Measurements from ENCODE around the gene NPAS2.

NPAS2 gene, protein sequence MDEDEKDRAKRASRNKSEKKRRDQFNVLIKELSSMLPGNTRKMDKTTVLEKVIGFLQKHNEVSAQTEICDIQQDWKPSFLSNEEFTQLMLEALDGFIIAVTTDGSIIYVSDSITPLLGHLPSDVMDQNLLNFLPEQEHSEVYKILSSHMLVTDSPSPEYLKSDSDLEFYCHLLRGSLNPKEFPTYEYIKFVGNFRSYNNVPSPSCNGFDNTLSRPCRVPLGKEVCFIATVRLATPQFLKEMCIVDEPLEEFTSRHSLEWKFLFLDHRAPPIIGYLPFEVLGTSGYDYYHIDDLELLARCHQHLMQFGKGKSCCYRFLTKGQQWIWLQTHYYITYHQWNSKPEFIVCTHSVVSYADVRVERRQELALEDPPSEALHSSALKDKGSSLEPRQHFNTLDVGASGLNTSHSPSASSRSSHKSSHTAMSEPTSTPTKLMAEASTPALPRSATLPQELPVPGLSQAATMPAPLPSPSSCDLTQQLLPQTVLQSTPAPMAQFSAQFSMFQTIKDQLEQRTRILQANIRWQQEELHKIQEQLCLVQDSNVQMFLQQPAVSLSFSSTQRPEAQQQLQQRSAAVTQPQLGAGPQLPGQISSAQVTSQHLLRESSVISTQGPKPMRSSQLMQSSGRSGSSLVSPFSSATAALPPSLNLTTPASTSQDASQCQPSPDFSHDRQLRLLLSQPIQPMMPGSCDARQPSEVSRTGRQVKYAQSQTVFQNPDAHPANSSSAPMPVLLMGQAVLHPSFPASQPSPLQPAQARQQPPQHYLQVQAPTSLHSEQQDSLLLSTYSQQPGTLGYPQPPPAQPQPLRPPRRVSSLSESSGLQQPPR

DNA sequence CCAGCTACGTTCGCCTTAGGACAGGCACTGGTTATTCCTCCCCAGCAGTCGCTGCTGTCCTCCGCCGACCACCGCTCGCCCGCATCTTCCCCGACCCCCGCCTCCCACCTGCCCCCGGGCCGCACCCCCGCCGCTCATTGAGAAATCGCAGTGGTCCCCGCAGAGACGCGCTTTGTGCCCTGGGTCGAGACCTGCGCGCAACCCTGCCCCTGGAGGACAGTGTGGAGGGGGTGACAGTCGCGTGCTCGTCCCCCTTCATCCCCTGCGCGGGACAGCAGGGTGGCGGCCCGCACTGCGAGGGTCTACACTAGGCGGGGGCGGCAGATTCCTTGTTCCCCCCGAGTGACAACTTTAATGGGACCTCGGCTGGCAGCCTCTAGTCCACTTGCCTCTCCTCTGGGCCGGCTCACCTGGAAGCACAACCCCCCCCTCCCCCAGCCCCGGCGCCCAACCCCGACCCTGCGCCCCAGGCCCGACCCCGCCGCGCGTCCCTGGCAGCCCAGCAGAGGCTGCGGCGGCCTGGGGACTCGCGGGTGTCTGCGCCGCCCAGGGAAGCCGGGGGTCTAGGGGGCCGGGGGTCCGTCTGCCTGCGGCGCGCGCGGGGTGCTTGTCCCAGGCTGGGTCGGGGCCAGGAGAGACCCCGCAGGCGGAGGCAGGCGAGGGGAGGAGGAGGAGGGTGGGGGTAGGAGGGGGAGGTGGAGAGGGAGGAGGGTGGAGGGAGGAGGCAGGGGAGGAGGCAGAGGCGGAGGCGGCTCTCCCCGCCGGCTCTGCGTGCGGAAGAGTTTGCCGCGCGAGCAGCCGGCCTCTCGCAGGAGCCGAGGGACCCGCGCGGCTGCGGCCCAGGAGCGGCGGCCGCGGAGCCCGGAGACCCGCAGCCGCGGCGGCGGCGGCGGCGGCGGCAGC lies at the start of gene NPAS2:
TSS of gene NPAS2 (plus strand) at position 770 of the 903 bp plus-strand sequence. CDS start 84,616 bp downstream, outside the sequence.
- no peak for DNase-seq (ENCODE audit: low read depth in 2 of 2)

DNA sequence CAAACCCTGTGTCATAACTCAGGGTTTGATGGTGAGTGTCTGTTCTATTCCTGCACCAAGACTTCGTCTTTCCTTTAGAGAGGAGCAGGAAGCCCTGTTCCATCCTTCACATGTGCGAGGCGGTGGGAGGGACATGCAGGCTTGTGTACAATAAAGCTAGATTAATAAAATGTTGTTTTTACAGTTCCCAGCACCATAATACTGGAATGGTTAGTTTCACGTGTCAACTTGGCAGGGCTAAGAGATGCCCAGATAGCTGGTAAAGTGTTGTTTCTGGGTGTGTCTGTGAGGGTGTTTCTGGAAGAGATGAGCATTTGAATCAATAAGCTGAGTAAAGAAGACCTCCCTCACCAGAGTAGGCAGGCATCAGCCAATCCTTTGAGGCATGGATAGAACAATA lies 48.8 kb upstream of the NPAS2 start:
- no peak for DNase-seq (ENCODE audit: low read depth in 2 of 2)

DNA sequence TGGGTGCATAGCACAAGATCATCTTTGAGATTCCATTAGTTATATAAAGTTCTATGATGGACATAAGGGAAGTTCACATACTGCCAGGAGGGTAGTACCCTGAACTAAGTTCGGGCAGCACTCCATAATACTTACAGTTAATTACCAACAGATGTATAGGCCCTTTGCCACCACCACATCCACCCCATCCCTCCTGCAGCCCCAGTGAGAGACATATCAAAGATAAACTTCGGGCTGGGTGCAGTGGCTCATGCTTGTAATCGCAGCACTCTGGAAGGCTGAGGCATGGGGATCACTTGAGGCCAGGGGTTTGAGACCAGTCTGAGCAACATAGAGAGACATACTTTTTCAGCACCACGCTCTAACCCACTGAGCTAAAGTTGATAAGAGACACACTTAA lies 46.4 kb upstream of the NPAS2 start:
- no peak for DNase-seq (ENCODE audit: low read depth in 2 of 2)

DNA sequence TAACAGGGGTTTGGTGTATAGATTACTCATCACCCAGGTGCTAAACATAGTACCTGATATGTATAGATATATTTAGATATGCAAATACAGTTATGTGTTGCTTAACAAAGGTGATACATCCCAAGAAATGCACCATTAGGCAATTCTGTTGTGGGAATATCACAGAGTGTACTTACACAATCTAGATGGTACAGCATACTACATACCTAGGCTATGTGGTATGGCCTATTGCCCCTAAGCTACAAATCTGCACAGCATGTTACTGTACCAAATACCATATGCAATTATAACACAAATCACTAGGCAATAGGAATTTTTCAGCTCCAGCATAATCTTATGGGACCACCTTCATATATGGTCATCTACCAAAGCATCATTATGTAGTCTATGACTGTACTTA lies 43.5 kb upstream of the NPAS2 start:
- no peak for DNase-seq (ENCODE audit: low read depth in 2 of 2)

DNA sequence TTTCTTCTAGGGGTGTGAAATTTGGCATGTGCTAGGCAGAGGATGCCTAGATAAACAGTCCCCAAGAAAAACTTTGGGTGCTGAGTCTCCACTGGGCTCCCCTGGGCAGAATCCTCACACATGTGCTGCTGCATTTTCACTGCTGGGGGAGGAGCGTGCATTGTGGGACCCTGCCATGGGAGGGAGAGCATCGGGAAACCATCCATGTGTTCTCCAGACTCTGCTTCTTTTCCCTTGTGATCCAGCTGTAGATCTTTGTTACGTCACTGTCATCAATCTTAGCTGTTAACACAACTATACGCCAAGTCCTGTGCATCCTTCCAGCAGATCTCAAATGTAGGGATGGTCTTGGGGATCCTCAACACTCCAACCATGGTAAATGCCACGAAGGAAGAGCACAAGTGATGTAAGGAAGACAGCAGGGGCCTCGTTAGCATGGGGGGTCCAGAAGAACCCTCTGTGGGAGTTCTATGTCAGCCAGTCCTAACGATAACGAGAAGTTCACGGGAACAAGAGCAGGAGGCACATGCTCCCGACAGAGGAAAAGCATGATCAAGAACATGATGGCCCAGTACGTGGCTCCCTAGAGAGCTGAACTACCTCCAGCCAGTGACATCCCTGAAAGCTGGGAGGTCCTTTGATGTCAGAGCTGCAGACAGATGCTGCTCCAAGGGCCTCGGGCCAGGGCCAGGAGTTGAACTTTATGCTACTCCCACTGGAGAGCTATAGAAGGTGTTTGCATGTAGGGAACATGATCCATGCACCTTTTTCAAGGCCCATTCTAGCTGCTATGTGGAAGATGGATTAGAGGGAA lies 41.1 kb upstream of the NPAS2 start:
- DNase-seq (ENCODE audit: low read depth in 2 of 2), result no peak

DNA sequence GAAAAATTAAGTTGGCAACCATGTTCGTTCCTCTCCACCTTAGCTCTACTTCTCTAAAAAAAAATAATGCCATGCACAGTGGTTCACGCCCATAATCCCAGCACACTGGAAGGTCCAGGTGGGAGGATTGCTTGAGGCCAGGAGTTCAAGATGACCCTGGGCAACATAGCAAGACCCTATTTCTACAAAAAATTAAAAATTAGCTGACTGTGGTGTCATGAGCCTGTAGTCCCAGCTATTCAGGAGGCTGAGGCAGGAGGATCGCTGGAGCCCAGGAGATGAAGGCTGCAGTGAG lies 40.1 kb upstream of the NPAS2 start:
- no peak for DNase-seq (ENCODE audit: low read depth in 2 of 2)

DNA sequence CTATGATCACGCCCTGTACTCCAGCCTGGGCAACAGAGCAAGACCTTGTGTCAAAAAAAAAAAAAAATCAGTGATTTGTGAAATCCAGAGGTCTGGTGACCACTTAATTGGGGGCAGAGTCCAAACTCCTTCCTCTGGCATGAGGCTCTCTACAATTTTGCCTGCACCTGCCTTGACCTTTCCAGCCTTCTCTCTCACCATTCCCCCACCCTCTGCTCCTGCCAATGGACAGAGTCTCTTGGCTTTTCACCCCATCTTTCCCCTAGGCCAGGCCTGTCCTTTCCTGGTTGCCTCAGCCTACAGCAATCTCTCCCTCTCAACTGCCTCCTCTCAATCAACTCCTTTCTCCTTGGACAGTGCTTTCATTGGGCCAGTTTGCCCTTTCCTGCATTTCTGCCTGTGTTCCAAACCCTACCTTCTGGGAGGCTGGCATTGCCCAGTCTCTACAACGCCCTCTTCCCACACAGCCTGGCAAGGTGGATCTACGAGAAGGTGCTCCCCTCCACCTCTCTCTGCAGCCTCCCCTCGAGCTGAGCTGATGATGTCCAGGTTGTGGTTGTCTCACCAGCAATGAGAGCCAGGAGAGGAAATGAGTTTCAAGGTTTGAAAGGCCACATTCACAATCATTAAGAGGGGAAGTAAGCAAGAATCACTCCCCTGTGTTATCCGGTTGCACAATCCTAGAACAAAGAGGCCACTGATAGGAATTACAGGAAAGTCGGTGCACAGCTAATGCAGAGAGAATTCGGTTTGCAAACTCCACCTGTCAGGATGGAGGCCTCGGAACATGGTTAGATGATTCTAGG lies 39.5 kb upstream of the NPAS2 start:
- DNase-seq (ENCODE audit: low read depth in 2 of 2), result no peak

DNA sequence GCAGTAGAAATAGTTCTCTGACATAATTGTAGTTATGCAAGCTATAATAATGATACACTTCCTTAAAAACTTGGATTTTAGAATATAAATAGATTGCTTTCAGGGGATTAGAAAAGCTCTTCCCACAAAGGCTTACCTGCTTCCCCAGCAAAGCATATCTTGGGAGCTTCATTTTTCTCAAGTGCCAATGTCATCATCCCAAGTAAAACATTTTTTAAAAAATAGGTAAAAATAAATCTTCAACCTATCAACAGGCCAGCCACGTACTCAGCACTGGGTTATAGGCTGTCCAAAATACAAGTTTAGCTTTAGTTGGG lies 39.0 kb upstream of the NPAS2 start:
- no peak for DNase-seq (ENCODE audit: low read depth in 2 of 2)

DNA sequence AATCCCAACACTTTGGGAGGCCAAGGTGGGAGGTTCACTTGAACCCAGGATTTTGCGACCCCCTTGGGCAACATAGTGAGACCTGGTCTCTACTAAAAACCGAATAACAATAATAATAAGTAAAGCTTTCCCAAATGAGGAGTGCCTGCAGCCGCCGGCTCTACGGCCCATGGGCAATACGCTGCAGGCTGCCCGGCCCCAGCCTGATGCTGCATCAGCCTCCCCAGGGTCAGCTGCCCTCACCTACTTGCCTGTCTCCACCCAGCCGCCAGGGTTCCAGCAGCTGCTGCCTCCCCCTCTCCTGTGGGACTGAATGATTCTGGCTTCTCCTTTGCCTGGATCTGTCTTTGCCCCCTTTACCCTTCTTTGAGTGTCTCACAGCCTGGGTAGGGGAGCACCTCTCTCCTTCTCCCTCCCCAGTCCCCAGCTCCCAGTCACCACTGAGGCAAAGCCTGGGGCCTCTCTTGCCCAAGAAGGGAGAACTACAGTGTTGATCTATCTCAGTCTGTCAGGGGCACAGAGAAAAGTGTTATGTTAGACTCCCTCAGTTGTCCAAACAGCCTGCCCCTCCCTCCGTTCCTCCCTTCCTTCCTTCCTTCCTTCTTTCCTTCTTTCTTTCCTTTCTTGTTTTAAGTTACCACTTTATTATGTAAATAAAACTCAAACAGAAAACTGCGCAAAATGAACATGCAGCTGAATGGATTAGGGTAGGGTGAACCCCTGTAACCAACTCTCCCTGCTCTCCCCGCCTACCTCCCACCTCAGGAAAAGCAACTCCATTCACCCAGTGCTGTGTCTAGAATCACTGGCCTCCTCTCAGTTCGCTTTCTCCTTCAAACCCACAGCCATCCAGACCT lies 38.2 kb upstream of the NPAS2 start:
- no peak for DNase-seq (ENCODE audit: low read depth in 2 of 2)

DNA sequence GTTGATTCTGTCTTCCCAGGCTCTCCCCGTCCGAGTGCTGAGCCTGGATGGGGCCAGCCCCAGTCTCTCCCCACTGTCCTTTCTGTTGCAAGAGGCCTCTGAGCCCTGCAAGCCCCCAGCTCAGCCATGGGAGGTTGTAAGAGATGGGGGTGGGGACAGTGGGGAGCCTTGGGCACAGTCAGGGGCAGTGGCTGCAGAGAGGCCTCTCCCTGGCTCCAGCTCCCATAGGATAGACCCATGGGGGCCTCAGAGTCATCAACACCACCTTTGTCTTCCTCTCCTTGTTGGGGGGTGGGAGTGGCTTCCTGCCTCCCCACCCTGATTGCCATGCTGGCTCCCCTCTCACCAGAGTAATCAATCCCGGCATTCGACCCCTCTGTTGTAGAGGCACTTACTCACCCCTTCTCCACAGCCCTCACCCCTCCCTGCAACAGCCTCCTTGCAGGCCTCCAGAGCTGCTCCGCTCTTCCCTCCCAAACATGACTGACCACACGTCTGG lies 37.5 kb upstream of the NPAS2 start:
- no peak for DNase-seq (ENCODE audit: low read depth in 2 of 2)

DNA sequence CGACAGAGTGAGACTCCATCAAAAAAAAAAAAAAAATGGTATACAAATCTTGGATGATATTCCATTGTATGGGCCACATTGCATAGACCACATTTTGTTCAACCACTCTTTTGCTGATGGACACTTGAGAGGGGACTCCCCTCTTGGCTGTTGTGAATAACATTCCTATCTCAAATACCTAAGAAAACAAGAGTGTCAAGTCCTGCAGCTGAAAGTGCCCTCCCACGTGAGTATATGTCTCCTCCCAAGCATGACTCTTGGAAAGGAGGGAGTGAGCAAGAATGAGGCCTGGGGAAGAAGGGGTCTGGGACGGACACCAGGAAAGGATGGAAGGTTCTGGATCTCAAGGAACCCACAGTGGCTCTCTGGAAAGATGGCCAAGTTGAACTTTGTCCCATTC lies 36.0 kb upstream of the NPAS2 start:
- DNase-seq (ENCODE audit: low read depth in 2 of 2), result no peak

DNA sequence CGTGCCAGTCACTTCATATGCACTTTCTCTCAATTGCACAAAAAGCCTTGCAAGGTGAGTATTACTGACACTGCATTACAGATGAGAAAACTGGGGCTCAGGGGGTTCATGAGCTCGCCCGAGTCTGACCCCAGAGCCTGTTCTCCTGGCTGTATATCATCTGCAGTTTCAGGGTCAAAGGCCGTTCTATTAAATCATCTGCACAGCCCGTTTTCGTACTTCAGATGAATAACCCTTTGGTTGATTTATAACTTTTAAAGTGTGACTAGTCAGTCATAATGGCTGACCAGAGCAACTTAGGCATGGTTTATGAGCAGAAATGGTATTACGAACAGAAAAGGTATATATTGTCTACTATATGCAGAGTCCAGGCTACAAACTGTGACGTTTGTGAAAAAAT lies 35.3 kb upstream of the NPAS2 start:
- DNase-seq (ENCODE audit: low read depth in 2 of 2), result no peak

DNA sequence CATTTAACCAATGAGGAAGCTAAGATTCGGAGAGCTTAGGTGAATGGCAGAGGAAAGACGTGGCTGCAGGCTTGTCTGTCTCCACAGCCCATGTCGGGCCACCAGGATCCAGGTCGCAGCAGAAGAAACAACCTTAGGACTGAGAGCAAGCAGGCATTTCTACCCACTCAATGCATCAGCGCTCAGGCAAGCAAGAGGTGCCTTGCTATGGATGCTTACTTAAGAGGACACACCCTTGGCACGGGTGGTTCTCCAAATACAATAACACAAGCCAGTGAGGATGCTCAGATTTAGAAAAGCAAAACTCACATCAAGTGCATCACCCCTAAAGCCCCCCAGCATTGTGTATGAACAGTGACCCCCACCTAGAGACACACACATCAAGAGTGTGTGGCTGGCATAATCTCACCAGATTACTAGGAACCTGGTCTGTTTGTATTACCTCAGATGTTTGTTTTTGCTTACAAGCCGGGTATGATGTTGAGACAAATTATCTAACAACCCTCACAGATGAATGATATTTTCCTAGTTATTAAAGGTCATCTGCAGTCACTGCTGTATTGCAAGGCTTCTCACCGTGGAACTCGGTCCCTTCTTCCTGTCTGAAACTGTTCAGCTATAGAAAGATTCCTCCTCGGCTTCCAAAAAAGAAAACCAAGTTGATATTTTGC lies 34.2 kb upstream of the NPAS2 start:
- DNase-seq (ENCODE audit: low read depth in 2 of 2), result no peak

DNA sequence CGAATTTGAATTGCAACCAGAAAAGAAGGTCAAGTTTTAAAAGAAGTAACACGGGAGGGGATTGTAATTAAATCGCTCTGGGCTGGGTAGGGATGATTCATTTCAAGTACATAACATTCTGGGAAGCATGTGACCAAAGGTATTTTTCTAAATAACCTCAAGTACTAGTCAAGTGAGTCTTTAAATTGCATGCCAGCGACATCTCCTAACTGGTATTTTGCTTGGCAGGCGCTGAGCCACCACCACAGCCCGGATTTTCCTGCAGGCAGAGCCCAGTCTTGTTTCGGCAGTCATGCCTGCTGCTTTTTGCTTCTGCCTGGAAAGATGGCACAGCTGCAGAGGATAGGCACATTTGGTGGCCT lies 33.7 kb upstream of the NPAS2 start:
- no peak for DNase-seq (ENCODE audit: low read depth in 2 of 2)

DNA sequence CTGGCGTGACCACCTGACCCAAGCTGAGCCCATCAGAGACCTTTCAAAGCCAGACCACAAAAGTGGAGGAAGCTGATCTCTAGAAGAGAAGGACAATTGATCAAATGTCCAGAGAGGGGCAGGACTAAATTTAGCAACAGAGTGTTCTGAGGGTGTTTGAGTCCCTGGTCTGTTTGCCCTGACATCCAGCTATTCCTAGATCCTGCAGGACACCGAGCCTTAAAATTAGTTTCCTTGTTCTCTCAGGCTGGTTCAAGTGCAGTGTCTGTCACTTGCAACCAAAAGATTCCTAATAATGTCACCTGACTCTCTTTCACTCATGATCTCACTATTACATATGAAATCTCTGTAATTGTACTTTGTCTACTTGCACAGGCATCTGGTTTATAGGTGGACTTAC lies 33.0 kb upstream of the NPAS2 start:
- no peak for DNase-seq (ENCODE audit: low read depth in 2 of 2)

DNA sequence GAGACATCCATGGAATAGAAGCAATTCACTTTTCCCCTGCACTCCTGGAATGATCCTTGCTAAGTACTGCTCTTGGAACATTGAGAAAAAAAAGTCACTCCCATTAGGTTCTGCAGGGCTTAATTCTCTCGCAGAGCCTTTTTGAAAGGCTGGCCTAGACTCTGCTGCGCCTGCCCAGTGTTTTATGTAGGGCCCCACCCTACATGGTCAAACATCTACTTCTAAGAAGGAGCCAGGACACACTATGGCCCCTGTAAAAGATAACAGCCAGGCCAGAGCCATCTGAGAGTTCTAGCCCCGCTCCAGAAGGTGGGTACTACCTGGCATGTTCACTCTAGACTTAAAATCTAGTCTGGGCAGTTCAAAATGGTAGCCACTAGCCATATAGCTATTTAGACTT lies 30.6 kb upstream of the NPAS2 start:
- no peak for DNase-seq (ENCODE audit: low read depth in 2 of 2)

DNA sequence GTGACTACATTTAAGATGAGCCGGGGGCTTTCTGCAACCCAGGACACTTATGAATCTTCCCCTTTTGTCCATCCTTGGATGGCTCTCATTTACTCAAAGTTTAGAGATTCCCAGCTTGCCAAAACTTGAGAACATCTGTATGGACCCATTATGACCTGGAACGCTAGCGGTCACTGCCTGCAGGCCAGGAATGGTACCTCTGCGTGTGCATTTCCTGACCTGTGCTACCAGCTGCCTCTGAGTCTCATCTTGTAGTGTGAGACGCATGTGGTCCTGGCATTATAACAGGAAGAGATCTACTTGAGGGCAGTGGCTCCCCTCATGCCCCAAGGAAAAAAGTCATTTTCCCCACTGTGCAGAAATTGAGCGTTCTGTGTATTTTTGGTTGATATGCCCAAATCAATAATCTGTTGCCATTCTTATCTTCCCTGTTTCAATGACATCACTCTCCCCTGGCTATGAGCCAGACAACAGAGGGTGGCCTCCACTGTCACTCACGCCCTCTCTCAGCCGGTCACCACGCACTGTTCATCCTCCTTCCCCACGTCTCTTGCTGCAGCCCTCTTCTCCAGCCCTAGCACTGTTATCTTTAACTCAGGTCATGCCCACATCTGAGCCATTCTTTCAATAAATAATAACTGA lies 28.5 kb upstream of the NPAS2 start:
- no peak for DNase-seq (ENCODE audit: low read depth in 2 of 2)

DNA sequence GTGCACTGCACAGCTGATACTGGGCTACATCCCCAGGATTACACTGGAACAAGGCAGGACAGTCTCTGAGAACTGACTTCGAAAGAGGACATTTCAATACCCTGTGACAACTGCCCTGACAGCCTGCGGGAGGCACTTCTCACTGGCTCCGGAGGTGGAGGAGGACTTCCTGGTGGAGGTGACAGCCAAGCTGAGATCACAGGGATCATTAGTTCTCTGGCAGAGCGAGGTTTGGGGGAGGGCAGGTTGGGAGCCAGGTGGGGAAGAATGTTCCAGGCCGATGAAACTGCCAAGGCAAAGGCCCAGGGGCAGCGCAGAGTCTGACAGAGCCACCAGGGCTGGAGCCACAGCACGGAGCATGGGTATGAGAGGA lies 28.0 kb upstream of the NPAS2 start:
- no peak for DNase-seq (ENCODE audit: low read depth in 2 of 2)

DNA sequence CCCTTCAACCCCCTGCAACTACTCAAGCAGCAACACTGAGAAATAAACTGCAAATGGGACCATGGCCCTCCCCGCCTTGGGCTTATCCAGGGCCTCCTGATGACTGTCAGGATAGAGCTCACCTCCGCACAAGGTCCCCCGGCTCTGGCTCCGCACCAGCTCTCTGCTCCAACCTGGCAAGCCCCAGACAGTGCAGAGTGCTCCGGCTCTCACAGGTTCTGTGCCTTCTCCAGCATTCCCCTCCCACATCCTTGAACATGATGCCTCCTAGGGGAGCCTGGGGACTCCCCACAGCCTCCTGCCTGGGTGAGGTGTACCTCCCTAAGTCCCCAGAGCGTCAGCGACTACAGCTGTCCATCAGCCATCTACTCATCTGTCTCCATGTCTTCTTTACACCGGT lies 26.7 kb upstream of the NPAS2 start:
- no peak for DNase-seq (ENCODE audit: low read depth in 2 of 2)

Measured in stimulated activated CD4-positive, alpha-beta T cell treated with anti-CD3 and anti-CD28 coated beads, Interleukin-1b, Interleukin-23, amount 100 ng/mL, for 1 hour (primary cell).